Cerebellar nuclear complex (tissue), 1 donor: Measurements from ENCODE around the gene KLHL18.
A peak's percentile ranks its signal among the peaks of the same experiment; 100 is the strongest.
"Not testable (repeated sequence)": the region's sequence is repeated elsewhere in the genome, so short reads cannot be mapped to it uniquely, and the experiment has no call there.

Experiments used
- DNase-seq, 2 experiments: peaks; one replicate each; lab custom pipeline; 2025; lab: John Stamatoyannopoulos, UW

Gene KLHL18

GRCh38 chr3:47362701-47363100 lies 80.0 kb downstream of the KLHL18 start:
- no peak for DNase-seq

- peak in 1 of 2 experiments; percentile 20 for DNase-seq
These were observed 82.7 kb downstream of the KLHL18 start for GRCh38 chr3:47365213-47366153.

DNA sequence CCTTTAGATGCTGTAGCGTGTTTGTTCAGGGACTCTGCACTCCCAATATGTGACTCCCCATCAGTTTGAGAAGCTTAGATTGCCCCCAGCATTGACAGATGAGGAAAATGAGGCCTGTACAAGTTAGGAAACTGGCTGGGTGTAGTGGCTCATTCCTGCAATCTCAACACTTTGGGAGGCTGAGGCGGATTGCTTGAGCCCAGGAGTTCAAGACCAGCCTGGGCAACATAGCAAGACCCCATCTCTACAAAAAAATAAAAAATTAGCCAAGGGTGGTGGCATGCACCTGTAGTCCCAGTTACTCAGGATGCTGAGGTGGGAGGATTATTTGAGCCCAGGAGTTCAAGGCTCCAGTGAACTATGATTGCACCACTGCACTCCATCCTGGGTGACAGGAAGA lies 84.1 kb downstream of the KLHL18 start:
- no peak for DNase-seq

GRCh38 chr3:47367631-47368030 lies 84.9 kb downstream of the KLHL18 start:
- DNase-seq, result no peak

DNA sequence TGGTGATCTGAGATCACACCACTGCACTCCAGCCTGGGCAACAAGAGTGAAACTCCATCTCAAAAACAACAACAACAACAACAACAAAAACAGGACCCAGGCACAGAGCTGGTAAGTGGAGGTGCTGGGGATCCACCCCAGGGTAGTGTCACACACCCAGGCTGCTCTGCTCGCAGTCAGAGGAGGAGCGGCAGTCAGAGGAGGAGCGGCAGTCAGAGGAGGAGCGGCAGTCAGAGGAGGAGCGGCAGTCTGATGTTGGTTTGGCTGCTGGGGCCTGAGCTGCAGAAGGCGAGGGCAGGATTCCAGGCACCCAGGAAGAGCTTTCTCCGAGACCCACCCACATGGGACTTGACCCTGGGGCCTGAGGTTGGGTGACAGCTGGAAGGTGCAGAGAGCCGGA lies 87.3 kb downstream of the KLHL18 start:
- DNase-seq, result not testable (repeated sequence)

- no peak for DNase-seq
These were observed 88.3 kb downstream of the KLHL18 start for GRCh38 chr3:47370887-47371697.

DNA sequence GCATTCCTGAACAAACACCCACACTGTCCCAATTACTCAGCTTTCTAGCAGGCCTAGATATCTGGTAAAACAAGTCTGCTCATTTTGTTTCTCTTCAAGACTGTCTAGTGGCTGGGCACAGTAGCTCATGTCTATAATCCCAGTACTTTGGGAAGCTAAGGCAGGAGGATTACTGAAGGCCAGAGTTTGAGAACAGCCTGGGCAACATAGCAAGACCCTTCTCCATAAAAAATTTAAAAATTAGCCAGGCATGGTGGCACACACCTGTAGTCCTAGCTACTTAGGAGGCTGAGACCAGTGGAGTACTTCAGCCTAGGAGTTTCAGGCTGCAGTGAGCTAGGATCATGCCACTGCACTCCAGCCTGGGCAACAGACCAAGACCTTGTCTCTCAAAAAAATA lies 91.8 kb downstream of the KLHL18 start:
- no peak for DNase-seq

DNA sequence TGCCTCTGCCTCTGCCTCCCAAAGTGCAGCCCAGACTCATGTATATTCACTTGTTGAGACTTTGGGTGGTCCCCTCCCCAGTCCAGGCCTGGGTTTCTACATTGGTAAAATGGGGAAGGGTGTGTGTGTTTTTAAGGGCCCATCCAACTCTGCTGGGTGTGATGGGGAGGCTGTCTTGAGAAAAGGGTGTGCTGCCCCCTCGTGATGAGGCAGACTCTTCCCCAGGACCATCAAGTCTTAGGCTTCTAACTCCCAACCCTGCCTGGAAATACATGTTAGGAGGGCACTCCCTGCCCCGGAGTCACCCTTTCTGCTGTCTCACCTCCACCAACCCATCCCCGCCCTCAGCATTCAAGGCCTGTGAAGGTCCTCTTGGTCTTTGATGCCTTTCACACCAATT lies 93.6 kb downstream of the KLHL18 start:
- DNase-seq, result no peak

GRCh38 chr3:47377186-47377585 lies 94.4 kb downstream of the KLHL18 start:
- no peak for DNase-seq

DNA sequence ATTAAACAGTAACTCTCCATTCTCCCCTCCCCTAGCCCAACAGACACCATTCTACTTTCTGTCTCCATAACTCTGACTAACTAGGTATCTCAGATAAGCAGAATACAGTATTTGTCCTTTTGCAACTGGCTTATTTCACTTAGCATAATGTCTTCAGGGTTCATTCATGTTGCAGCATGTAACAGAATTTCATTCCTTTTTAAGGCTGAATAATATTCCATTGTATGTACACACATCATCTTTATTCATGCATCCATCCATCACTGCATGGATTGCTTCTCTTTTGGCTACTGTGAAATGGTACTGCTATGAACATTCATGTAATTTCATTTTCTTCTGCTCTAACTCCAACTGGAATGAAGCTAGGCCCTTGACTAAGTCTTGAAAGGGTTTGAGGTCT lies 96.1 kb downstream of the KLHL18 start:
- no peak for DNase-seq

- DNase-seq, result no peak
These were observed 96.7 kb downstream of the KLHL18 start for GRCh38 chr3:47379411-47379899.

- DNase-seq, result no peak
These were observed 97.4 kb downstream of the KLHL18 start for GRCh38 chr3:47380026-47380600.

DNA sequence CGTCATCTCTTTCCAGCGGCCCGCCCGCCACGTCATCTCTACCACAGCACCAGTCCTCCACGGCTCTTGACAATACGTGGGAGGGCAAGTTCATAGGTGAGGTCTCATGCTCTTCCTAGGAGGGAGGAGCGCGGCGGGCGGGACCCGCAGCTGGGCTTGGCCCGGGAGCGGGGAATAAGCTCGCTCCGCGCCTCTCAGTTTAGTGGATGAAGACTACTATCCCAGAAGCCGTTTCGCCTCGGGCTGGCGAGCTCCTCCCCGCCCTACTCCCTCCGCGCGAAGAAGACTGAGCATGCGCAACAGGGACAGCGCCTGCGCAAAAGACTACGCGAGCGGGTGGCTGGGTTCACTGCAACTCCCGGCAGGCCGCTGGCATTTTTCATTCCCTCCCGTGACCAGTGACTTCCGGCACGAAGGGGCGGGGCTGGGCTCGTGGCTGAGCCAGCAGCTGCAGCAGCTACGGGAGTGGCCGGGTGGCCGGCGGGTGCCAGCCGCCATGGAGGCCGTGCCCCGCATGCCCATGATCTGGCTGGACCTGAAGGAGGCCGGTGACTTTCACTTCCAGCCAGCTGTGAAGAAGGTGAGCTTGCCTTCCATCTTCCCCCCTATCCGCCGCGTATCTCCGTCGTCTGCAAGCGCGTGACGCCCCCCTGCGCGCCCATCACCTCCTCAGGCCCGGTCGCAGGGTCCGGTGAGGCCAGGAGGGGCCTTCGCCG lies 98.0 kb downstream of the KLHL18 start, which contains the start of gene PTPN23:
Gene PTPN23 (plus strand): TSS at position 421 of the 716 bp plus-strand sequence. CDS start 76 bp downstream, at position 497.
- peak; percentile 81 to 89 for DNase-seq

DNA sequence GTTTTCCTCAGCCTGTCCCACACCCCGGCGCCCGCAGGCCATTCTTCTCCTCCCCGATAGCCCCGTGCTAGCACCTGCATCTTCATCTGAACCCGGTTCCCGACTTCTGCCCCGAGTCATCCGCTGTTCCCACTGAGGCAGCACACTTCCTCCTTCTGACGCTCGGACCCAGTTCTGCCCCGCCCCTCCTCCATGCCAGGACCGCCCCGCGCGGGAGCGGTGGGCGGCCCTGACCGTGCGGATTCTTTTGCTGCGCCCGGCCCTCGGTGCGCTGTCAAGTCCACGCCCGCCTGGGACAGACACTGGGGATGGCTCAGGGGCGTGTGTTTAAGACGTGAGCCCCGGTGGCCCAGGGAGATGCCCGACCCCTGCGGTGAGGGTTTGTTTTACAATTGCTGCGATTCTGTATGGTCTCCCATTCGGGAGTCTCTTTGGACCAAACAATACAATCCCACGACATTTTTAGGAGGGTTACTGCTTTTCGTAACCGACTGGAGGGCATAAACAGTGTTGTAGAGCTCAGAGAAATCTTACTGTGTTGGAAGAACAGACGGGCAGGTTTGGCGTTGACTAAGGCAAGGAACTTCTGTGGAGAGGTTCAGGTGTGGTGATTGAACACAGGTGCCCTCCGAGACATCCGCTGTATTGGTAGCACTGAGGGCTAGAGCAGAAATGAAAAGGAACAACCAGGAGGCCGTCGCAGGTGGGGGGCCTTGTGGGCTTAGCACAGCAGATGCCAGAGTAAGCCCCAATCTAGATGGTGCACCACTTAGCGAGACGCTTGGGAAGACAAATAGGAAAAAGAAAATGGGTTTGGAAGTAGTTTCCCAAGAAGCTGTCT lies 98.8 kb downstream of the KLHL18 start:
- DNase-seq, result no peak

- no peak for DNase-seq
These were observed 101.7 kb downstream of the KLHL18 start for GRCh38 chr3:47384425-47384824.

GRCh38 chr3:47385007-47385406 lies 102.3 kb downstream of the KLHL18 start:
- DNase-seq, result no peak

GRCh38 chr3:47385796-47386195 lies 103.1 kb downstream of the KLHL18 start:
- no peak for DNase-seq

GRCh38 chr3:47392933-47393332 lies 110.2 kb downstream of the KLHL18 start:
- no peak for DNase-seq

DNA sequence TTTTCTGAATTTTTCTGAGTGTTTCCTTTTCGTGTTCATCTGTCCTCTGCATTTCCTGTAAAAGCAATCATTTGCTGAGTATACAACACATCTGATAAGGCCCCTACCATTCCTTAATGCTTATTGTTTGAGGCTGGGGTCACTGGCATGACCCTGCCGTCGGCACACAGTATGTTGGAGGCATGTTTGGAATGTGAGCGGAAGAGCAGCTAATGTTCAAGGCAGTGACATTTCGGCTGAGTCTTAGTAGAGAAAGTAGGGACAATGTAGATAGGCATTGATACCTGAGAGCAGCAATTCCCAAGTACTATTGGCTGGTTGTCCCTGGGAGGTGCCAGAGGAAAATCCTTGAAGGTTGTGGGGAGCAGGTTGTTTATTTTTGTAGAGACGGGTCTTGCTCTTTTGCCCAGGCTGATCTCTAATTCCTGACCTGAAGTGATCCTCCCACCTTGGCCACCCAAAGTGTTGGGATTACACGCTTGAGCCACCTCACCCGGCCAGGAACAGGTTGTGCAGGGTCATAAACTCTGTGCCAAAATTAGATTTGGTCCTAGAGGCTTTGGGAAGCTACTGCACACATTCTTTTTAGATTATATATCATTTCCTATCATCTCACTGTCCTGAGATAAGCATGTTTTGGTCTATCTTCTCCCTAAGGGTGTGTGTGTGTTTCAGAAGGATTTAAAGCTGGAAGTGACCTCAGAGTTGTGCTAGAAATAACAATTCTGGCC lies 111.6 kb downstream of the KLHL18 start:
- DNase-seq, result no peak

DNA sequence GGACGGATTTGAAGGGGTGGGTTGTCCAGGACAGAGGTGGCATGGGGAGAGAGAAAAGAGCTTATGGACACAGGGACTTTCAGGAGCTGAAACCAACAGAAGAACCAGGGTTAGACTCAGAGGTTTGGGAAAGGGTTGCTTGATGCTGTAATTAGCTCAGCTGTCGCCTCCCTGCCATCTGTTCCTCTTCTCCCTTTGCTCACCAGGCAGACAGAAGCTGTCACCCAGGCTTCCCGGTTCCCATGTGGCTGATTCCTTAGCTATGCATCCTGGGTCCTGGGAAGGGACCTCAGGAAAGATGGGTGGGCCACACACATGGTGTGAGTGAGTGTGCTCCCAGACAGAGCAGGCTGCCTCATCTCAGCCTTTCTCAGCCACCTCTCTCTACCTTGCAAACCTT lies 112.1 kb downstream of the KLHL18 start:
- peak in 1 of 2 experiments; percentile 25 for DNase-seq
